Activated T-cell treated with anti-CD3 and anti-CD28 coated beads, Interleukin-2, amount 50 U/mL, for 4 hours (primary cell): ENCODE data around the gene ABHD16B. TPM values are rescaled to one million over a fixed set of nuclear protein-coding genes. Genes with fewer than 3 reads are reported as not detected.

Experiments used
- ATAC-seq, 2 donors: fragments of 200-7000 bp; cut with Tn5 transposase; one replicate each; pipeline ENCODE4 v1.10.0; 2021
- DNase-seq: peaks from one replicate; pipeline ENCODE4 v3.0.0-alpha.2; 2020
- H3K27me3 Mint-ChIP-seq: one replicate; pipeline ENCODE4 v1.8.0; 2021; ENCODE audit warnings: low read depth, mixed read lengths
- H3K36me3 Mint-ChIP-seq: one replicate; pipeline ENCODE4 v1.8.0; 2022; ENCODE audit warnings: mixed read lengths; ENCODE audit not compliant: insufficient read depth
- H3K4me1 Mint-ChIP-seq: one replicate; pipeline ENCODE4 v1.8.0; 2021; ENCODE audit warnings: low read depth, mixed read lengths
- H3K4me3 Mint-ChIP-seq: one replicate; pipeline ENCODE4 v1.8.0; 2021; ENCODE audit warnings: mild to moderate bottlenecking, moderate library complexity, mixed read lengths
- H3K9me3 Mint-ChIP-seq: one replicate; pipeline ENCODE4 v1.8.0; 2021; ENCODE audit warnings: mixed read lengths
- total RNA-seq, 3 donors: library from RNA; stranded (reverse); gene quantifications; one replicate each; pipeline ENCODE4 v1.2.1, GENCODE V29; 2021

ABHD16B gene
- total RNA-seq, 3 donors from 2014 or later, result not detected

- peak in 1 of 2 donors; percentile 27 for ATAC-seq
- no peaks in the 10 kb centered on the region for H3K36me3 Mint-ChIP-seq
- no peak for DNase-seq
- peak overlapping the region; percentile 86 for H3K4me3 Mint-ChIP-seq
- H3K4me1 Mint-ChIP-seq, result peaks cover 13% of the 10 kb centered on the region
- H3K27me3 Mint-ChIP-seq, result peaks cover 53% of the 10 kb centered on the region
- H3K9me3 Mint-ChIP-seq, result no peaks in the 10 kb centered on the region
These were observed 31.1 kb upstream of the ABHD16B start for GRCh38 chr20:63829945-63830835.

- Mint-ChIP-seq H3K36me3 (no peaks in the 10 kb centered on the region), H3K4me3 (peak within 1 kb of the TSS; percentile 86), H3K27me3 (peaks cover 44% of the 10 kb centered on the region), H3K9me3 (no peaks in the 10 kb centered on the region), H3K4me1 (peaks cover 13% of the 10 kb centered on the region)
- peak; percentile 26 to 32 for ATAC-seq
- DNase-seq, result no peak
These were observed 30.3 kb upstream of the ABHD16B start, which contains the start of gene ZBTB46 for GRCh38 chr20:63830841-63831588. Gene ZBTB46 (minus strand): TSS chr20:63831264. CDS start chr20:63790757, 40,507 bp downstream.

GRCh38 chr20:63831646-63831992 is 29.7 kb upstream of the ABHD16B start:
- peaks cover 40% of the 10 kb centered on the region for H3K27me3 Mint-ChIP-seq
- H3K4me3 Mint-ChIP-seq, result no peak overlapping the region
- ATAC-seq (peak; percentile 19 to 39), DNase-seq (no peak)
- H3K36me3 Mint-ChIP-seq, result no peaks in the 10 kb centered on the region
- peaks cover 11% of the 10 kb centered on the region for H3K4me1 Mint-ChIP-seq
- H3K9me3 Mint-ChIP-seq, result no peaks in the 10 kb centered on the region

- Mint-ChIP-seq H3K36me3 (no peaks in the 10 kb centered on the region), H3K27me3 (peaks cover 35% of the 10 kb centered on the region), H3K9me3 (no peaks in the 10 kb centered on the region), H3K4me3 (peak overlapping the region; percentile 42), H3K4me1 (peaks cover 11% of the 10 kb centered on the region)
- DNase-seq (no peak), ATAC-seq (no peak)
These were observed 29.2 kb upstream of the ABHD16B start for GRCh38 chr20:63831993-63832686.

- H3K4me1 Mint-ChIP-seq, result peaks cover 11% of the 10 kb centered on the region
- peak overlapping the region; percentile 26 for H3K4me3 Mint-ChIP-seq
- ATAC-seq (no peak), DNase-seq (no peak)
- H3K27me3 Mint-ChIP-seq, result peaks cover 23% of the 10 kb centered on the region
- H3K9me3 Mint-ChIP-seq, result no peaks in the 10 kb centered on the region
- no peaks in the 10 kb centered on the region for H3K36me3 Mint-ChIP-seq
These were observed 27.4 kb upstream of the ABHD16B start for GRCh38 chr20:63833776-63834490.

- Mint-ChIP-seq H3K4me3 (no peak overlapping the region), H3K27me3 (peaks cover 17% of the 10 kb centered on the region), H3K36me3 (no peaks in the 10 kb centered on the region), H3K4me1 (peaks cover 7% of the 10 kb centered on the region), H3K9me3 (no peaks in the 10 kb centered on the region)
- ATAC-seq (no peak), DNase-seq (no peak)
These were observed 26.8 kb upstream of the ABHD16B start for GRCh38 chr20:63834491-63834880.

GRCh38 chr20:63835021-63835858 is 26.1 kb upstream of the ABHD16B start:
- Mint-ChIP-seq H3K27me3 (peaks cover 12% of the 10 kb centered on the region), H3K4me1 (no peaks in the 10 kb centered on the region), H3K9me3 (no peaks in the 10 kb centered on the region), H3K4me3 (no peak overlapping the region), H3K36me3 (no peaks in the 10 kb centered on the region)
- DNase-seq, result no peak
- ATAC-seq, result no peak

GRCh38 chr20:63836458-63837344 is 24.6 kb upstream of the ABHD16B start:
- DNase-seq (no peak), ATAC-seq (no peak)
- Mint-ChIP-seq H3K27me3 (peaks cover 17% of the 10 kb centered on the region), H3K4me1 (no peaks in the 10 kb centered on the region), H3K36me3 (no peaks in the 10 kb centered on the region), H3K9me3 (no peaks in the 10 kb centered on the region), H3K4me3 (no peak overlapping the region)

- DNase-seq, result no peak
- no peaks in the 10 kb centered on the region for H3K36me3 Mint-ChIP-seq
- no peak overlapping the region for H3K4me3 Mint-ChIP-seq
- peaks cover 23% of the 10 kb centered on the region for H3K27me3 Mint-ChIP-seq
- no peak for ATAC-seq
- peaks cover 3% of the 10 kb centered on the region for H3K4me1 Mint-ChIP-seq
- no peaks in the 10 kb centered on the region for H3K9me3 Mint-ChIP-seq
These were observed 23.8 kb upstream of the ABHD16B start for GRCh38 chr20:63837479-63837878.

- H3K27me3 Mint-ChIP-seq, result peaks cover 30% of the 10 kb centered on the region
- no peak overlapping the region for H3K4me3 Mint-ChIP-seq
- no peaks in the 10 kb centered on the region for H3K9me3 Mint-ChIP-seq
- H3K36me3 Mint-ChIP-seq, result no peaks in the 10 kb centered on the region
- DNase-seq, result no peak
- ATAC-seq, result no peak
- H3K4me1 Mint-ChIP-seq, result peaks cover 12% of the 10 kb centered on the region
These were observed 21.7 kb upstream of the ABHD16B start for GRCh38 chr20:63839620-63840019.

- no peak for ATAC-seq
- no peak for DNase-seq
- peaks cover 15% of the 10 kb centered on the region for H3K4me1 Mint-ChIP-seq
These were observed 20.9 kb upstream of the ABHD16B start for GRCh38 chr20:63840405-63840828.

GRCh38 chr20:63842258-63842657 is 19.0 kb upstream of the ABHD16B start:
- Mint-ChIP-seq H3K4me1 (peaks cover 16% of the 10 kb centered on the region), H3K4me3 (no peak overlapping the region), H3K9me3 (no peaks in the 10 kb centered on the region), H3K27me3 (peaks cover 43% of the 10 kb centered on the region), H3K36me3 (no peaks in the 10 kb centered on the region)
- ATAC-seq (no peak), DNase-seq (no peak)

More at GRCh38 chr20:63840405-63840828, 20.9 kb upstream of the ABHD16B start:
- no peaks in the 10 kb centered on the region for H3K36me3 Mint-ChIP-seq
- no peak overlapping the region for H3K4me3 Mint-ChIP-seq
- no peaks in the 10 kb centered on the region for H3K9me3 Mint-ChIP-seq
- peaks cover 37% of the 10 kb centered on the region for H3K27me3 Mint-ChIP-seq
